Gastrocnemius medialis (tissue), 4 donors: ENCODE data around the gene SVOP.

Experiments
- CTCF ChIP-seq, 5 experiments: fragments of 450-650 bp in 3 of 5; fragments of 200-600 bp in 2 of 5; sonication (generic) in 2 of 5; IDR thresholded peaks in 4 of 5; conservative IDR thresholded peaks in 1 of 5; 1 replicate in 4 of 5; 2 replicates in 1 of 5; pipeline ENCODE4 v1.5.1; 2016 to 2019; ENCODE audit warnings: antibody characterized with exemption in 5 of 5, mild to moderate bottlenecking in 3 of 5, moderate library complexity in 3 of 5
- POLR2A ChIP-seq, 2 donors: fragments of 450-650 bp; IDR thresholded peaks; one replicate each; pipeline ENCODE4 v1.6.1; 2017; ENCODE audit warnings: antibody characterized with exemption in 2 of 2, mild to moderate bottlenecking in 2 of 2, moderate library complexity in 2 of 2

- no peak for TF ChIP-seq CTCF (IDR thresholded peaks at IDR 0.05 in 4 of 5, conservative IDR thresholded peaks at IDR 0.05 in 1 of 5)
- no peak for TF ChIP-seq POLR2A (IDR thresholded peaks at IDR 0.05)
These were observed 45.0 kb upstream of the SVOP start for GRCh38 chr12:109065853-109066193.
